ENCODE measurements around the gene VAMP5.

The VAMP5 gene

DNA sequence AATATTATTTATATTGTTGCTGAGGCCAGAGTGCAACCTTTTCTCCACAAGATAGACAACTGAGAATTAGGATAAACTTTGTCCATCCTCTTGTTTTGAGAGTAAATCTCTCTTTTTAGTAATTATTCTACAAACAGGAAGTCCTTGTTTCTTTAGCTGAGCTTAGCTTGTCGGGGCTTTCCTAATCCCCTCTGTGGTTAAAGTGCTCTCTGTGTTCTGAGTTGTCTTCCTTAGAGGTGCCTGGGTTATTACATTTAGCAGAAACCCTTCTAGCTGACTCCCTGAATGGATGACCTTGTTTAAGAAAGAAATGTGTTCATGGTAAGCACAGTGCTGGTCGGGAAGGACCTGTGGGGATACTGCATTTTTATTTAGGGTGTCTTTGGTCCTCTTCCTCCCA, 44.4 kb downstream of the VAMP5 start:
- DNase-seq (ENCODE audit: extremely low spot score), result peak; percentile 51
- TF ChIP-seq CTCF (IDR thresholded peaks at IDR 0.05; ENCODE audit: control extremely low read depth, extremely low read depth, low read depth, missing control alignments), result no peak
- POLR2A ChIA-PET, result no interaction called here
- CTCF ChIA-PET, result interaction anchor here (0.7 to 13.0 kb wide), 9 partner anchors 8 to 79 kb away, joined by 3 to 147 read pairs (median 4); partner anchors contain the start of genes C2orf68 and VAMP8

- no peak for DNase-seq (ENCODE audit: extremely low spot score)
- POLR2A ChIA-PET, result interaction anchor here (0.7 kb wide), 1 partner anchor 15 kb away, joined by 3 read pairs; the partner anchor contains the start of gene USP39
- no peak for TF ChIP-seq CTCF (IDR thresholded peaks at IDR 0.05; ENCODE audit: control extremely low read depth, extremely low read depth, low read depth, missing control alignments)
- CTCF ChIA-PET, result interaction anchor here (1.3 to 2.2 kb wide), 3 partner anchors 11 to 76 kb away, joined by 4 to 9 read pairs (median 6); no protein-coding TSS in a partner anchor
These were observed 47.1 kb downstream of the VAMP5 start for GRCh38 chr2:85631316-85631715.

- DNase-seq (ENCODE audit: extremely low spot score), result no peak
- POLR2A ChIA-PET, result no interaction called here
- no peak for TF ChIP-seq CTCF (IDR thresholded peaks at IDR 0.05; ENCODE audit: control extremely low read depth, extremely low read depth, low read depth, missing control alignments)
- CTCF ChIA-PET, result interaction anchor here (1.4 to 7.5 kb wide), 7 partner anchors 12 to 193 kb away, joined by 3 to 147 read pairs (median 47); no protein-coding TSS in a partner anchor
These were observed 50.8 kb downstream of the VAMP5 start for GRCh38 chr2:85635011-85635410.

DNA sequence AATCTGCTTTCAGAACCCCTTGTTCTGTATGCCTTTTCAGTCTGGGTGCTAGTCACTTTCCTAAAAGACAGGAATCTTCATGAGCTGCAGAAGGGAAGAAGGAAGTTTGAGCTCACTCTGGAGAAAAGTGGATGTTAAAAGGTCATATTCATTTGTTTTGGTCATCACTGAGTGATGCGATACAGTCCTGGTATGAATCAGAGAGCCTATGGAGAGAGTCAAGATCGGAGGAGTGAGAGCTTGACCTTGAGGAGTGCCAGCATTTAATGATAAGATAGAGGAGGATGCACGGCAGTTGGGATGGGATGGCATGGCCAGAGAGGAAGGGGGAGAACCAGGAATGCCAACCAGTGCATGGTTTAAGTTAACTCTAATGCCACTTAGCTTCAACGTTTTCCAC, 51.4 kb downstream of the VAMP5 start:
- no peak for DNase-seq (ENCODE audit: extremely low spot score)
- POLR2A ChIA-PET, result no interaction called here
- no peak for TF ChIP-seq CTCF (IDR thresholded peaks at IDR 0.05; ENCODE audit: control extremely low read depth, extremely low read depth, low read depth, missing control alignments)
- CTCF ChIA-PET, result interaction anchor here (1.4 to 7.5 kb wide), 9 partner anchors 12 to 192 kb away, joined by 3 to 147 read pairs (median 43); partner anchors contain the start of gene TMEM150A

DNA sequence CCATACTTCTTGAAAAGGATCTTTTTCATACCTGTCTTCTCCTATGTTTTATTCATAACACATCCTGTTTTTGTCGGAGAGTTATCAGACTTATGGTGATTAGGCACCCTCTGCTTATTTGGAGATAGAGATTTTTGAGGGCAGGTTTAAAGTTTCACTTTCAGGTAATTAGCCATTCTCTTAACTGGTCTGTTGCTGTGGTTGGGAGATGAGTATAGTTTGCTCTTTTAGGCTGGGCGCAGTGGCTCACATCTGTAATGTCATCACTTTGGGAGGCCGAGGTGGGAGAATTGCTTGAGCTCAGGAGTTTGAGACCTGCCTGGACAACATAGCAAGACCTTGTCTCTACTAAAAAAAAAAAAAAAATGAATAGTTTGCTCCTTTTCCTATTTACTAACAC, 58.5 kb downstream of the VAMP5 start:
- no peak for TF ChIP-seq CTCF (IDR thresholded peaks at IDR 0.05; ENCODE audit: control extremely low read depth, extremely low read depth, low read depth, missing control alignments)
- DNase-seq (ENCODE audit: extremely low spot score), result no peak
- ChIA-PET POLR2A (interaction anchor here (0.7 kb wide), 2 partner anchors 86 to 553 kb away, joined by 3 to 4 read pairs; partner anchors contain the start of gene IMMT), CTCF (interaction anchor here (1.2 to 11.3 kb wide), 4 partner anchors 7 to 86 kb away, joined by 3 to 135 read pairs (median 3); partner anchors contain the start of gene GNLY)
